Nephron progenitor cell (in vitro differentiated cells): ENCODE results near the gene TNNC1.

Source experiments
- DNase-seq: peaks from one replicate; pipeline ENCODE4 v3.0.0; 2021
- H3K27ac Mint-ChIP-seq: 2 replicates; pipeline ENCODE4 v1.8.0; 2021; ENCODE audit warnings: mild to moderate bottlenecking, moderate library complexity, mixed read lengths
- H3K27me3 Mint-ChIP-seq: 2 replicates; pipeline ENCODE4 v1.8.0; 2021; ENCODE audit warnings: mild to moderate bottlenecking, low read depth, mixed read lengths; ENCODE audit not compliant: poor library complexity
- H3K36me3 Mint-ChIP-seq: 2 replicates; pipeline ENCODE4 v1.8.0; 2021; ENCODE audit warnings: low read depth, mixed read lengths
- H3K4me1 Mint-ChIP-seq: 2 replicates; pipeline ENCODE4 v1.8.0; 2021; ENCODE audit warnings: mixed read lengths
- H3K4me3 Mint-ChIP-seq: 2 replicates; pipeline ENCODE4 v1.8.0; 2021; ENCODE audit warnings: mild to moderate bottlenecking, moderate library complexity, mixed read lengths
- H3K9me3 Mint-ChIP-seq: 2 replicates; pipeline ENCODE4 v1.8.0; 2021; ENCODE audit warnings: mild to moderate bottlenecking, moderate library complexity, mixed read lengths
- TF ChIP-seq, protein P1 (sequence below): fragments of 200-600 bp; sonication (generic); IDR thresholded peaks from 2 replicates; pipeline ENCODE4 v1.5.0; 2021; ENCODE audit warnings: antibody characterized with exemption

Gene TNNC1

DNA sequence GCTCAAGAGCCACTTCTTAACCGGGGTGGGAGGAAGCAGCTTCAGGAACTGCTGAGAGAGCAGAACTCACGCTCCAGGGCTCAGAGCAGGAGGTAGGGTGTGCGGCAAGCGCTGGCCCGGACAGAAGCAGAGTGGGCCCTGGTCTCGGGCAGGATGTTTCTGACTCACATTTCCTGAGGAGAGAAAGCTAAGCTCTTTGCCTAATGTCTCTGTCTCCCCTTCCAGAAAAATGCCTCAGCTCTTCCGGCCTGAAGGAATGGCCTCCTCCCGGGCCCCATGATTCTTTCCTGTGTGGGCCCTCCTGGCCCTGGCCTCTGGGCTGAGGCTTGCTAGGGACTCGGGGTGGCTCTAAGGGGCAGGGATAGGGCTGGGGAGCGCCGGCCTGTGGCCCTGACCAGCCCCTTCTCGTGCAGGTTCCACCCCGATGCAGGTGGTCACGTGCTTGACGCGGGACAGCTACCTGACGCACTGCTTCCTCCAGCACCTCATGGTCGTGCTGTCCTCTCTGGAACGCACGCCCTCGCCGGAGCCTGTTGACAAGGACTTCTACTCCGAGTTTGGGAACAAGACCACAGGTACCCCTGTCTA is 37.2 kb upstream of the TNNC1 start:
- Mint-ChIP-seq H3K4me3 (no peak overlapping the region), H3K36me3 (peaks cover 17% of the 10 kb centered on the region), H3K4me1 (peaks cover 10% of the 10 kb centered on the region), H3K9me3 (no peaks in the 10 kb centered on the region), H3K27me3 (no peaks in the 10 kb centered on the region), H3K27ac (peak overlapping the region; percentile 76)
- DNase-seq, result no peak
- TF ChIP-seq, protein P1, sequence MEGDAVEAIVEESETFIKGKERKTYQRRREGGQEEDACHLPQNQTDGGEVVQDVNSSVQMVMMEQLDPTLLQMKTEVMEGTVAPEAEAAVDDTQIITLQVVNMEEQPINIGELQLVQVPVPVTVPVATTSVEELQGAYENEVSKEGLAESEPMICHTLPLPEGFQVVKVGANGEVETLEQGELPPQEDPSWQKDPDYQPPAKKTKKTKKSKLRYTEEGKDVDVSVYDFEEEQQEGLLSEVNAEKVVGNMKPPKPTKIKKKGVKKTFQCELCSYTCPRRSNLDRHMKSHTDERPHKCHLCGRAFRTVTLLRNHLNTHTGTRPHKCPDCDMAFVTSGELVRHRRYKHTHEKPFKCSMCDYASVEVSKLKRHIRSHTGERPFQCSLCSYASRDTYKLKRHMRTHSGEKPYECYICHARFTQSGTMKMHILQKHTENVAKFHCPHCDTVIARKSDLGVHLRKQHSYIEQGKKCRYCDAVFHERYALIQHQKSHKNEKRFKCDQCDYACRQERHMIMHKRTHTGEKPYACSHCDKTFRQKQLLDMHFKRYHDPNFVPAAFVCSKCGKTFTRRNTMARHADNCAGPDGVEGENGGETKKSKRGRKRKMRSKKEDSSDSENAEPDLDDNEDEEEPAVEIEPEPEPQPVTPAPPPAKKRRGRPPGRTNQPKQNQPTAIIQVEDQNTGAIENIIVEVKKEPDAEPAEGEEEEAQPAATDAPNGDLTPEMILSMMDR, result no peak

DNA sequence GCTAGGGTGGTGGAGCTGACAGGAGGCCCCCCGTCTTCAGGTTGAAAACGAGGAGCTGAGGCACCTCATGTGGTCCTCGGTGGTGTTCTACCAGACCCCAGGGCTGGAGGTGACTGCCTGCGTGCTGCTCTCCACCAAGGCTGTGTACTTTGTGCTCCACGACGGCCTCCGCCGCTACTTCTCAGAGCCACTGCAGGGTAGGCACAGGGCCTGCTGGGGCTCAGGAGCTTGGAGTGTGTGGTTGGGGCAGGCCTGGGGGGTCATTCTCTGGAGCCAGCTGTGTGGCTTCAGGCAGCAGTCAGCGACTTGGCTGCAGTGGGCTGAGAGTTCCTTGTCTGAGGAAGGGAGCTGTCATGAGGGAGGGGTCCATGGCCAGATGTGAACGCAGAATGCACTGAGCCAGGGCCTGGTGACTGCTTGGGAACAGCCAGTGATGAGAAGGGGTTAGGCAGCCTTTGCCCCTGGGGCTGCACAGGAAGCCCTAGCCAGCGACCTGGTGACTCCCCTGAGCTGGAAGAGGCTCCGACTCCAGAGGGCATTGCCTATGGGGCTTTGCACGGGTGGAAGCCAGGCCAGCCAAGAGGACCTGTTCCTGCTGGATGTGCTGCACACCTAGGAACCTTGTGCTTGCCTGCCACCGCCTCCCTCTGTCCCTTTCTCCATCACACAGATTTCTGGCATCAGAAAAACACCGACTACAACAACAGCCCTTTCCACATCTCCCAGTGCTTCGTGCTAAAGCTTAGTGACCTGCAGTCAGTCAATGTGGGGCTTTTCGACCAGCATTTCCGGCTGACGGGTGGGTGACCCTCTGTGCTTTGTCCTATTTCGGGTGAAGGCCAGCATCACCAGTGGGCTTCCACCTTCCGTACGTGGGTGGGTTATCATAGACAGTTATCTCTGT is 36.4 kb upstream of the TNNC1 start:
- peak overlapping the region; percentile 76 for H3K27ac Mint-ChIP-seq
- H3K4me3 Mint-ChIP-seq, result no peak overlapping the region
- TF ChIP-seq, protein P1, result no peak
- H3K9me3 Mint-ChIP-seq, result no peaks in the 10 kb centered on the region
- peaks cover 10% of the 10 kb centered on the region for H3K4me1 Mint-ChIP-seq
- peaks cover 24% of the 10 kb centered on the region for H3K36me3 Mint-ChIP-seq
- no peaks in the 10 kb centered on the region for H3K27me3 Mint-ChIP-seq
- no peak for DNase-seq

GRCh38 chr3:52489453-52489852 is 35.6 kb upstream of the TNNC1 start:
- H3K4me1 Mint-ChIP-seq, result peaks cover 16% of the 10 kb centered on the region
- no peaks in the 10 kb centered on the region for H3K9me3 Mint-ChIP-seq
- TF ChIP-seq, protein P1, result no peak
- no peaks in the 10 kb centered on the region for H3K27me3 Mint-ChIP-seq
- no peak overlapping the region for H3K4me3 Mint-ChIP-seq
- H3K36me3 Mint-ChIP-seq, result peaks cover 26% of the 10 kb centered on the region
- H3K27ac Mint-ChIP-seq, result no peak overlapping the region
- no peak for DNase-seq

GRCh38 chr3:52488746-52489145 is 34.9 kb upstream of the TNNC1 start:
- no peak overlapping the region for H3K4me3 Mint-ChIP-seq
- TF ChIP-seq, protein P1, result no peak
- H3K4me1 Mint-ChIP-seq, result peaks cover 19% of the 10 kb centered on the region
- DNase-seq, result no peak
- H3K27ac Mint-ChIP-seq, result no peak overlapping the region
- H3K36me3 Mint-ChIP-seq, result peaks cover 30% of the 10 kb centered on the region
- no peaks in the 10 kb centered on the region for H3K27me3 Mint-ChIP-seq
- no peaks in the 10 kb centered on the region for H3K9me3 Mint-ChIP-seq

GRCh38 chr3:52487788-52488691 is 34.2 kb upstream of the TNNC1 start:
- H3K4me3 Mint-ChIP-seq, result no peak overlapping the region
- no peak for DNase-seq
- no peaks in the 10 kb centered on the region for H3K27me3 Mint-ChIP-seq
- no peak overlapping the region for H3K27ac Mint-ChIP-seq
- peaks cover 31% of the 10 kb centered on the region for H3K36me3 Mint-ChIP-seq
- no peaks in the 10 kb centered on the region for H3K9me3 Mint-ChIP-seq
- peaks cover 26% of the 10 kb centered on the region for H3K4me1 Mint-ChIP-seq
- TF ChIP-seq, protein P1, result no peak
